Lower leg skin (tissue), 3 donors: ENCODE results near the gene RCOR2.

Experiments
- POLR2A ChIP-seq, 2 donors: fragments of 450-650 bp; IDR thresholded peaks; one replicate each; pipeline ENCODE4 v1.6.1; 2016 to 2017; ENCODE audit warnings: antibody characterized with exemption in 2 of 2, mild to moderate bottlenecking in 1 of 2, moderate library complexity in 1 of 2
- TF ChIP-seq, protein P1 (sequence below), 3 donors: fragments of 450-650 bp; IDR thresholded peaks; one replicate each; pipeline ENCODE4 v1.5.1; 2016; ENCODE audit warnings: antibody characterized with exemption in 3 of 3, mild to moderate bottlenecking in 3 of 3, moderate library complexity in 2 of 3

DNA sequence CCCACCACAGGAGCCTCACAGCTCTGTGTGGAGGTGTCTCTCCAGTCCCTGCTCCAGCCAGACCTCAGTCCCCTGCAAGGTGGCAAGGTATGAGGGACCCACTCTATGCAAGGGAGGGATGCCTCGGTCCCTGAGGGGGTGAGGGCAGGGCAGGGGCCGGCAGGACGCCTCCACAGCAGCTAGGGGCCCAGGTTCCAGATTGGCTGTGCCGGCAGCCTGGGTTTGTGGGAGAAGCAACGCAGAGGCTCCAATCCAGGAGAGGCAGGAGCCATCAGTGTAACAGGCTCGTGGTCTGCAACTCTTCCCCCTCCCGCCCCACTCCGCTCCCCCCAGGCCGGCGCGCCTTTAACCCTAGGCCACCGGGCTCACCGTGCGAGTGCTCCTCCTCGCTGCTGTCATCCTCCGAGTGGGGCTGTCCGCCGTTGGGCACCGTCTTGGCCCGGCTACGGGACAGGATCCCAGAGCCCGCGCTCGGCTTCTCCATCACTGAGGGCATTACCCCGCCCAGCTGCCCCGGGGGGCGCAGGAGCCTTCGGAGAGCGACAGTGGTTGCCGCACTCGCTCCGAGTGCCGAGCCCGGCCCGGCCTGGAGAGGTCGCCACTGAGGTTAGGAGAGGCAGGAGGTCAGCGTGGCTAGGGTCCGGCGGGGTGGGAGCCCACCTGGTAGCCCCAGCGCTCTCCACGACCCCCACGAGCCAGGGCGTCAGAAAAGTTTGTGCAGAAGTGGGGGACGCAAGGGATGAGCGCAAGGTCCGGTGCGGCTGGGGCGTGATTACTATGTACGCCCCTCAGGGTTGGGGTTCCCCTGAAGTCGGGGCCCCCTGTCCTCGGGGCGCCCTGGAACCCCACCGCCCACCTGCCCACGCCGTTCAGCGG, 765 bp downstream of the RCOR2 start:
- TF ChIP-seq, protein P1, sequence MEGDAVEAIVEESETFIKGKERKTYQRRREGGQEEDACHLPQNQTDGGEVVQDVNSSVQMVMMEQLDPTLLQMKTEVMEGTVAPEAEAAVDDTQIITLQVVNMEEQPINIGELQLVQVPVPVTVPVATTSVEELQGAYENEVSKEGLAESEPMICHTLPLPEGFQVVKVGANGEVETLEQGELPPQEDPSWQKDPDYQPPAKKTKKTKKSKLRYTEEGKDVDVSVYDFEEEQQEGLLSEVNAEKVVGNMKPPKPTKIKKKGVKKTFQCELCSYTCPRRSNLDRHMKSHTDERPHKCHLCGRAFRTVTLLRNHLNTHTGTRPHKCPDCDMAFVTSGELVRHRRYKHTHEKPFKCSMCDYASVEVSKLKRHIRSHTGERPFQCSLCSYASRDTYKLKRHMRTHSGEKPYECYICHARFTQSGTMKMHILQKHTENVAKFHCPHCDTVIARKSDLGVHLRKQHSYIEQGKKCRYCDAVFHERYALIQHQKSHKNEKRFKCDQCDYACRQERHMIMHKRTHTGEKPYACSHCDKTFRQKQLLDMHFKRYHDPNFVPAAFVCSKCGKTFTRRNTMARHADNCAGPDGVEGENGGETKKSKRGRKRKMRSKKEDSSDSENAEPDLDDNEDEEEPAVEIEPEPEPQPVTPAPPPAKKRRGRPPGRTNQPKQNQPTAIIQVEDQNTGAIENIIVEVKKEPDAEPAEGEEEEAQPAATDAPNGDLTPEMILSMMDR (IDR thresholded peaks at IDR 0.05), result no peak
- TF ChIP-seq POLR2A (IDR thresholded peaks at IDR 0.05), result no peak
